Stimulated activated CD4-positive, alpha-beta T cell treated with anti-CD3 and anti-CD28 coated beads, Interleukin-1b, Interleukin-23, amount 100 ng/mL, for 1 hour (primary cell): Measurements from ENCODE around the gene PLD5.
"Not testable (repeated sequence)": the region's sequence is repeated elsewhere in the genome, so short reads cannot be mapped to it uniquely, and the experiment has no call there.

Experiments used
- DNase-seq, 2 donors: peaks; one replicate each; pipeline ENCODE4 v3.0.0-alpha.2; 2020; ENCODE audit warnings: low read depth in 2 of 2

Gene PLD5

GRCh38 chr1:242162140-242162539 lies 362.4 kb downstream of the PLD5 start:
- no peak for DNase-seq

GRCh38 chr1:242147096-242147976 lies 377.2 kb downstream of the PLD5 start:
- DNase-seq, result no peak

- no peak for DNase-seq
Measured at GRCh38 chr1:242146652-242147051, 377.8 kb downstream of the PLD5 start.

- no peak for DNase-seq
Measured at GRCh38 chr1:242140836-242141235, 383.7 kb downstream of the PLD5 start.

GRCh38 chr1:242139986-242140385 lies 384.5 kb downstream of the PLD5 start:
- no peak for DNase-seq

- no peak for DNase-seq
Measured at GRCh38 chr1:242139442-242139841, 385.1 kb downstream of the PLD5 start.

GRCh38 chr1:242133796-242134195 lies 390.7 kb downstream of the PLD5 start:
- DNase-seq, result no peak

GRCh38 chr1:242133351-242133750 lies 391.1 kb downstream of the PLD5 start:
- DNase-seq, result no peak

- DNase-seq, result no peak
Measured at GRCh38 chr1:242132121-242132817, 392.2 kb downstream of the PLD5 start.

- no peak for DNase-seq
Measured at GRCh38 chr1:242128951-242129502, 395.5 kb downstream of the PLD5 start.

GRCh38 chr1:242120432-242120831 lies 404.1 kb downstream of the PLD5 start:
- no peak for DNase-seq

GRCh38 chr1:242100921-242101320 lies 423.6 kb downstream of the PLD5 start:
- no peak for DNase-seq

GRCh38 chr1:242097283-242097682 lies 427.2 kb downstream of the PLD5 start:
- DNase-seq, result not testable (repeated sequence)

- DNase-seq, result no peak
Measured at GRCh38 chr1:242093116-242093515, 431.4 kb downstream of the PLD5 start.

GRCh38 chr1:242089911-242090310 lies 434.6 kb downstream of the PLD5 start:
- DNase-seq, result no peak

- DNase-seq, result no peak
Measured at GRCh38 chr1:242088875-242089274, 435.6 kb downstream of the PLD5 start.

GRCh38 chr1:242086706-242087105 lies 437.8 kb downstream of the PLD5 start:
- no peak for DNase-seq

GRCh38 chr1:242086093-242086492 lies 438.4 kb downstream of the PLD5 start:
- DNase-seq, result no peak

- no peak for DNase-seq
Measured at GRCh38 chr1:242083742-242084141, 440.8 kb downstream of the PLD5 start.

GRCh38 chr1:242081446-242081845 lies 443.1 kb downstream of the PLD5 start:
- DNase-seq, result no peak

GRCh38 chr1:242065813-242066212 lies 458.7 kb downstream of the PLD5 start:
- no peak for DNase-seq

GRCh38 chr1:242062271-242062670 lies 462.2 kb downstream of the PLD5 start:
- no peak for DNase-seq

- DNase-seq, result no peak
Measured at GRCh38 chr1:242059976-242060375, 464.5 kb downstream of the PLD5 start.
